GM19455 (cell line): ENCODE data around the gene GINS1.
"Not testable (repeated sequence)": the region's sequence is repeated elsewhere in the genome, so short reads cannot be mapped to it uniquely, and the experiment has no call there.

Source experiments
- ATAC-seq: cut with Tn5 transposase; IDR thresholded peaks from one replicate; pipeline ENCODE4 v1.9.1; 2021; ENCODE audit not compliant: unreplicated experiment

The GINS1 gene

DNA sequence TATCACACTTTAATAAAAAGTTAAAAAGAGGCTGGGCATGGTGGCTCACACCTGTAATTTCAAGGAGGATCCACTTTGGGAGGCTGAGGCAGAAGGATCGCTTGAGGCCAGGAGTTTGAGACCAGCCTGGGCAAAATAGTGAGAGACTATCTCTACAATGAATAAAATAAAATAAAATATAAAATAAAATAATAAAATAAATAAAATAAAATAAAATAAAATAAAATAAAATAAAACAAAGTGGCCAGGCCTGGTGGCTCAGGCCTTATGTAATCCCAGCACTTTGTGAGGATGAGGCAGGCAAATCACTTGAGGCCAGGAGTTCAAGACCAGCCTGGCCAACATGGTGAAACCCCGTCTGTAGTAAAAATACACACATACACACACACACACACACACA is 65.8 kb downstream of the GINS1 start:
- not testable (repeated sequence) for ATAC-seq

DNA sequence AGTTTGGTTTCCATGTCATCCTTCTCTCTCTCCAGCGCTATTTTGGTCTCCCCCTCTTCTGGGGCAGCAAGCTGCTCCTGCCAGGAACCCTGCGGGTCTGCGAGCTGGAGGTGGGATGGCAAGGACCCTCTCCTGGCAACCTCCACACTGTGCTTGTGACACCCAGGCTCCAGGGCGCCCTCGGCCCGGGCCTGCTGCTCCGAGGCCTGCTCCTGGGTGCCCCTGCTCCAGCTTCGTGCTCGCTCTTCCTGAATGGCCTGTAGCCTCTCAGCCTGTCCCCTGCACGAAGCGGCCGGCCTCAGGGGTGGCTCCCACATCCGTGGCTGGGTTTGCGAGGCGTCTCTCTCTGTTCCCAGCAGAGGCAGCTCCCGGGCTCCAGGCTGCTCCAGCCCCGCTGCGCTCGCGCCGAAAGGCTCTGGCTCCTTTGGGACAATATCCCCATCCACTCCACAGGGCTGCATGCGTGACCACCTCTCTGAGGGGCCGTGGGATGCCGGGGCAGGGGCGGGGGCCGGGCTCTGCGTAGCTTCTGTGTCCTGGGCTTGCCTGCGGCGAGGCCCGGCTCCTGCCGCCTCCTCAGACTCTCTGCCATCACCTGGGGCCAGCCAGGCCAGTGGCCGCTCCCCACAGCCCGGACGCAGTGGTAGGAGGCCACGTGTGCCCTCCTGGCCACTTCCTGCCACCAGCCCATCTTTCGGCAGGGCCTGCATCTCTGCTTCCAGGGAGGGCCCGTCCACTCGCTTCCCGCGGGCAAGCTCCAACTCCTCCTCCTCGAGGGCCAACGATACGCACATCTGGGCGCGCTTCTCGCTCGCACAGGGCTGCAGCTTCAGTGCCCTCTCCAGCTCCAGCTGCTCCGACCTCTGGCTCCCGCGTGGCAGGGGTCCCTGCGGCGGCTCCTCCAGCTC is 68.9 kb downstream of the GINS1 start:
- no peak for ATAC-seq

DNA sequence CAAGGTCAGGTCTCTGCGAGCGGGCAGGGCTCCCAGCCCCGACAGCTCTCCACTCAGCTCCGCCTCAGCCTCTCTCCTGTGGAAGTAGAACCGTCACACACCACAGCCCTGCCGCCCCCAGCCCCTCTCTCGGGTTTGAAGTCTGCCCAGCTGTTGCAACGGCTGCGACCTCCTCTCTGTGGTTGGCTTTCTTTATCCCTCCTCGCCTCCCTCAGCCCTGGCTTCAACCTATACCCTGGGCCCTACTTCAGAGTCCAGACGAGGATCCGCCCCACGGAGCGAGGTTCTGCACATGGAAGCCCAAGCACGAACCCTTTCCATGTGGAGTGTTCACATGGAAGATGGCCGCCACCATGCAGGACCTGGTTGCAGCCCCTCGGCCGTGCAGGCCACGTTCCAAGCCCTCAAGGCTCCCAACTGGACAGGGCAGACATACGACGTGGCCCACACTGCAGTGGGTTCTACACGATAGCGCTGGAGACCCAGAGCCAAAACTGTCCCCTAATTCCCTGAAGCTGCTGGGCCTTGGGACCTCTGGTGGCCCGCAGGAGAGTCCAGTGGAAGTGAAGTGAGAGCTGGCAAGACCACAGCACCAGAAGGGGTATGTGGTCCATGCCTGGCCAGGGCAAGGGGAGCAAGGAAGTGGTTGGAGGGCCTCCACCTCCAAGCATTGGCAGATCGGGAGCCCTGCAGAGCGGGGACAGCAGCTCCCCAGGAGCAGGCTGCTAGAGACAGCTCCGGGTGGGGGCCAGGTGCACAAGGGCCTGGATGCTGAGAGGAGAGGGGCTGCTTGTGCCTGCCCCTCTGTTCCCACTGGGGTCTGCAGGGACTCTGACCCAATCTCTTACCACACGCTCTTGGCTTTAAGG is 69.8 kb downstream of the GINS1 start:
- ATAC-seq: no peak

- no peak for ATAC-seq
Measured at GRCh38 chr20:25478889-25479568, 71.6 kb downstream of the GINS1 start.

DNA sequence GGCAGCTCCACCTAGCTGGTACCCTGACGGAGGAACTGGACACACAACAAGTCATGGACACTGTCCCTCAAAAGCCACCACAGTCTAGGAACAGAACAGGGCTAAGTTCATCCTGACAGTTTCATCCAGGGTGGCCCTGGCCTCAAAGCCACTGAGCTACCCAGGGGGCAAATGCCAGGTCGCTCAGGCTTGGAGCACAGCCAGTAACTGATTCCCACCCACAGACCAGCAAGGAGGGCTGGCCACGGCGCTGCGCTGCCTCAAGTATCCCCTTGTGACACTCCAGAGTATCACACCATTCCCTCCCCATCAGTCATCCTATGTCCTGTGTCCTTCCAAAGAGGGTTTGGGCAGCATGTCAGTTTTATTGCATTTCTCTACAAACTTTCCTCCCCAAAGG is 72.2 kb downstream of the GINS1 start:
- ATAC-seq: no peak

DNA sequence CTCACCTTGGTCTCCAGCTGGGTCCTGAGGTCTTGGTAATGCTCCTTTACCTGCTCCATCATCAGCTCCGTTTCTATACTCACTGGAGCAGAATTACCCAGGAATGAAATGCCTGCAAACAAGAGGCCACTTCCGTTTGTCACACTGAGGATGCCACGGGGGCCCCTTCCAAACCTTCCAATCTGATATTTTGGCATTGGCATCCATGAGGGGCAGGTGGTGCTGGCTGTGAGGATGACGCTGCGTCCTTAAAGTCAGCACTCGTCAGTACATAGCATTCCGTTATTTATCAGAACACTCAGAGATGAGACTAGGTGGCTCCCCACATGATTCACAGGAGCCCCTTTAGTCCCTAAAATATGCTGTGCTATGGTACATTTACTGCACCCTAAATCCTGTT is 72.7 kb downstream of the GINS1 start:
- no peak for ATAC-seq

DNA sequence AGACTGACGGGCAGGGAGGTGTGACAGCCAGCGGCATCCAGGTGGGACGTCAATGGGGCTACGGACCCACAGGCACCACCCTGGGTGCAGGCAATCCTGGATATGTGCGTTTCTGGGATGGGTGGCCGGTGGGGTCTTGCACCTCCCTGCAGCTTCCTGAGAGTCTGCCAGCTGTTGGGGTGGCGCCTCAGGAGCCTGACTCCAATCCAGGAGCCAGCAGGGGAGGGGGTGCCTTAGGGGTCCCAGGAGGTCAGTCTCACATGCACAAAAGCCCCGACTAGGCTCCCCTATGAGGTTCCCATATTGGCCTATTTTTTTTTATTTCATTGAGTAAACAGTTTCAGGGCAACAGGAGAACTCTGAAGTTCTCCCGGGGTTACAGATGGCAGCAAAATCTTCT is 73.3 kb downstream of the GINS1 start:
- no peak for ATAC-seq

DNA sequence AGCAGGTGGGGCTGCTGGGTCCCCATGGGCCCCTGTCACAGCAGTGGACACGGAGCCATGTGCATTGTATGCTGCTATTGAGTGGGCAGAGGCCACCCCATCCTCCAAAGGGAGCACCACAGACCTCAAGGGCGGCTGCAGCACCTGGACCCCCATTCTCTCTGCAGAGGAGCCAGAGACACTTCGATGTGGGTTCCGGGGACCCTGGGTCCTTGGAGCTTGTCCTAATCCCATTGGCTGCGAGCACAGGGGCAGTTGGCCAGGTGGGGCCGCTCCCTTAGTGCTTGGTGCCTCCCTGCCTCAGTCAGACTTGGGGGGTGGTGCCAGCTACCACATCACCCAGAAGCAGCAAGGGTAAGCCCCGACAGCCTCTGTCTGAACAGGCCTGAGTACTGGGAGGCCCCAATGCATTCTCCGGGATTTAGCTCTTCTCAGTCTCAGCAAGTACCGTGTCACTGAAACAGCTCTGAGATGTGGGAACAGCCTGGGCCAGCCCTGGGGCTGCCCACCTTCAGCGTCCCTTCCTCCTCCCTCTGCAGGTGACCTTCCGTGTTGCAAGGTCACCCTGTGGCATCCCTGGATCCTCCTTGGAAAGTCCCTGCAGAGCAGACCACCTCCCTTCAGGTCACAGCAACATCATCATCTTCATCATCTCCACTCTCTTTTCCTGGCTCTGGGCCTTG is 73.9 kb downstream of the GINS1 start:
- no peak for ATAC-seq

DNA sequence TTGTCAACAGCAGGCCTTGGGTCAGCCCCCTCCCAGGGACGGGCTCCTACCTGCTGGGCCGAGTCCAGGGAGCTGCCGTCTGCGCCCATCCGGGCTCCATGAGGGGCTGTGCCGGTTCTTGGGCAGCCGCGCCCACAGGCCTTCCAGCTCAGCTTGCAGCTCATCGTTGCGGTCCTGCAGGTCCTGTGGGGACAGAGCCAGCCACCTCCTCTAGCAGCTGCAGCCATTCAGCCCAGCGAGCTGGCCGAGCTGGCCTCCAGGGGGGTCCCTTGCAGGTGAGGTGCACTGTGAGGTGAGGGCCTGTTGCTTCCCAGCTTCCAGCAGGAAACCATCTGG is 74.4 kb downstream of the GINS1 start:
- no peak for ATAC-seq

DNA sequence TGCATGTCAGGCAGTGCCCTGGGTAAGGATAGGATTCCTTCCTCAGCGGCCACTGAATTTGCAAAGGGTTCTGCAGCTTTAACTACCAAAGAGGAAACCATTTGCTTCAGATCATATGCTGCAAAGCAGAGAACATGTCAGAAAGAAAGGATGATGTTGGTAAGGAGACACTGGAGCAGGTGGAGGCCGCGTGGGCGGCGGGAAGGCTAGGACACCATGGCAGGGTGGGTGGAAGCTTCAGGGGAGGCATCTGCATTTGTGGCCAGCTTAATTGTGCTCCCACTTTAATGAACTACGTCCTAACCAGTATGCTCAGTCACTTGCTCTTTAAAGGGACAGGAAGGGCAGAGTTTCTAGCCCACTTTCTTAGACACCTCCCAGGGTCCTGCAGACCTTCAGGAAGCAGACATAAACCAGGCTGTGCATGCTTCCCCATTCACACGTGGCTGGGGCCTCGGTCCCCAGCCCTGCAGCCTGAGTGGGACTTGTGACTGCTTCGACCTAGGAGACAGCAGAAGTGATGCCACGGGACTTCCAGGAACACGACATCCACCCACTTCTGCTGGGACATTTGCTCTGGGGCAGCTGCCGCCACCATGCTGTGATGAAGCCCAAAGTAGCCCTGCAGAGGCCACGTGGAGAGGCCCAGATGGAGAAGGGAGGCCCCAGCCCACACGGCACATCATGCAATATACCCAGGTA is 76.1 kb downstream of the GINS1 start:
- no peak for ATAC-seq

- ATAC-seq: no peak
Measured at GRCh38 chr20:25484224-25484846, 76.9 kb downstream of the GINS1 start.

GRCh38 chr20:25484911-25485511 is 77.5 kb downstream of the GINS1 start:
- no peak for ATAC-seq

GRCh38 chr20:25485872-25486271 is 78.4 kb downstream of the GINS1 start:
- no peak for ATAC-seq

- ATAC-seq: no peak
Measured at GRCh38 chr20:25486377-25486776, 78.9 kb downstream of the GINS1 start.

GRCh38 chr20:25487306-25487705 is 79.8 kb downstream of the GINS1 start:
- ATAC-seq: no peak

- no peak for ATAC-seq
Measured at GRCh38 chr20:25487975-25488374, 80.5 kb downstream of the GINS1 start.

DNA sequence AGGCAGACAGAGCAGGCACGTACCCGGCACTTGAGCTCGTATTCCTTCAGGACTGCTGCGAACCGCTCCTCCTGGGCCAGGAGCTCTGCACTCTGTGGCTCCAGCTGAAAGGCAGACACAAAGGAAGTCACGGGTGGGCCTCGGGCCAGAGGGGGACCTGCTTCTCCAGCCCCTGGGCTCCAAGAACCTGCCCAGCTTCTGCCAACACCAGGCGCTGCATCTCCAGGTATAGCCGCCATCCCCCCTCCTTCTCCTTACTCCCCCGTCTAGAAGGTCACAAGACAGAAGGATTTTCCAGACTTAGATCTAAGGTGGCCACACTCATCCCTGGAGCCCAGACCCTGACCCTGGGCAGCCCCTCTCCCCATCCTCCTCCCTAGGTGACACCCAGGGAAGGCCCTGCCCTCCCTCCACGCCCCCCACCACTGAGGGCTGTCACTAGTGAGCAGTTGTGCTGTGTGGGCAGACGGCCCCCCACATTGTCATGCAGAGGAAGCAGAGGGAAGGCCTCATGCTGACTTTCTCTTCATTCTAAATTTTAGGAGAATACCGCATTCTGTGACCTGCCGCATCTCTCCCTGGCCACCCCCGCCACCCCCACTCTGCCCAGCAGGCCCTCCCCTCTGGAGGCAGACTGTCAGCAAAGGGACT is 81.9 kb downstream of the GINS1 start:
- no peak for ATAC-seq

DNA sequence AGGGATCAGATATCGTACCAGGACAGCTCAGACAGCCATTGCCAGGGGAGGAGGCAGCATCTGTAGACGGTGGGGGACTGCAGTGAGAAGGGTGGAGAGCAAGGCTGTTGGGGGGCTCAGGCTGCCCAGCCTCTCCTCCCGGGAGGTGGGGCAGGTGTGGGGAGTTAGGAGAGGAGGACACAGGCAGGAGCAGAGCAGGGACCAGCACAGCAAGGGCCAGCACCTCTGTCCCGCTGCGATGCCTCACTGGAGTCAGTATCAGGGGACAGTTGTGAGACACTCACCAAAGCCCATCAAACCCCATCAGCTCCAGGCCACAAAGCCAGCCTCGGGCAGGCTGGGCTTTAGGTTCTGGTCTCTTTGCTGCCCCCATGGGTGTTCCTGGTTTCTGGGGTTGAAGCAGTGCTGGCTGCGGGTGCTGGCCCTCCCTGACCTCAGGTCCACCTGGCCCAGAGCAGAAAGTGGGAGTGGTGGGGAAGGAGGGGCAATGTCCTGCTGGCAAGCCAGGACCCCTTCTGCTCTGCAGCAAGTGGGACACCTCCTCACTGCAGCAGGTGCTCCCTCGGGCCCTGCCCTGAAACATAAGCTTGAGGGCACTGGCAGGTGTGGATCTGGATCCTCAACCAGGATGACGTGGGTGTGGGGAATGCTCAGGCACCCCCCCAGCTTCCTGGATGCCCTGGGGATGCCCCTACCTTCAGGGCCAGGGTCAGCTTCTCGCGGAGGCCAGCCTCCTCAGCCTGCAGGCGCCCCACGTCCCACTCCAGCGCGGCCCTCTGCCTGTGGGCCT is 83.4 kb downstream of the GINS1 start:
- no peak for ATAC-seq
